GM19351 (cell line): ENCODE data around the gene MAP1LC3B.

Experiments used
- ATAC-seq: cut with Tn5 transposase; IDR thresholded peaks from one replicate; pipeline ENCODE4 v1.9.1; 2021; ENCODE audit warnings: mild to moderate bottlenecking, moderate library complexity; ENCODE audit not compliant: unreplicated experiment

MAP1LC3B gene

GRCh38 chr16:87407511-87408112 lies 15.5 kb downstream of the MAP1LC3B start:
- ATAC-seq: no peak

DNA sequence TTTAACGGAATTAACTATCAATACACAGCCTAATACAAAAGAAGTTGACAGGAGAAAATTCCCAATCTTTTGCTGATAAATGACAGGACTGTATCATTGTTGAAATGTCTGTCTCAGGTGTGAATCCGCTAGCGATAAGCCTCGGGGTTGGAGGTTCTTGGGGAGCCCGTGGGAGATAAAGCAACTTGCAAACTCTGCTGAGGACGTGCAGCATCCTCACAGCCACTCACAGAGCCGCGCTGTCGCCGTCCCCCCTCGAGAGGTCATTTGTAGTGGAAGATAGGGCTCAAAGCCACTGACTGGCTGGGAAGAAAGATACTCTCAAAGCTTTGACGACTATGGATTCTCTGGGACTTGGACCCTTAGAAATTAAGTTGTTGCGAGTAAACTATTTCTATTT lies 17.0 kb downstream of the MAP1LC3B start:
- no peak for ATAC-seq

DNA sequence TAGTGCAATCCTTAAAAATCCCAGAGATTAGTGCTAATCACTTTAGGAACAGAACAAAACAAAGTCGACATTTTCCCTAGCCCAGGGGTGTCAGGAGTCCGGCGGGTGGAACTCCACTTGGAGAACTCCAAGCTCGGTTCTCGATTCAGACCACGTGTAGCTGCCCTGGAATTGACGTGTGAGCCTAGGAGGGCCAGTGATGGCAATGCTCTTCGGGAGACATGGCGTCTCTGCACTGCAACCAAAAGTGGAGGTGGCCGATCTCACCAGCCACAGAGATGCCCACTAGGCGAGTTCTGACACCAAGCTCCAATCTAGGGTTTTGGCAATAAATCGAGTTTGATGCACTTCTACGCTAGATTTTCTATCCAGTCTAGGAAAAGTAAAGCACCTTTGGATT lies 17.6 kb downstream of the MAP1LC3B start:
- no peak for ATAC-seq

- ATAC-seq: no peak
These were observed 18.4 kb downstream of the MAP1LC3B start for GRCh38 chr16:87410530-87410929.

GRCh38 chr16:87410968-87411367 lies 18.8 kb downstream of the MAP1LC3B start:
- no peak for ATAC-seq

GRCh38 chr16:87411375-87412271 lies 19.5 kb downstream of the MAP1LC3B start:
- ATAC-seq: no peak

DNA sequence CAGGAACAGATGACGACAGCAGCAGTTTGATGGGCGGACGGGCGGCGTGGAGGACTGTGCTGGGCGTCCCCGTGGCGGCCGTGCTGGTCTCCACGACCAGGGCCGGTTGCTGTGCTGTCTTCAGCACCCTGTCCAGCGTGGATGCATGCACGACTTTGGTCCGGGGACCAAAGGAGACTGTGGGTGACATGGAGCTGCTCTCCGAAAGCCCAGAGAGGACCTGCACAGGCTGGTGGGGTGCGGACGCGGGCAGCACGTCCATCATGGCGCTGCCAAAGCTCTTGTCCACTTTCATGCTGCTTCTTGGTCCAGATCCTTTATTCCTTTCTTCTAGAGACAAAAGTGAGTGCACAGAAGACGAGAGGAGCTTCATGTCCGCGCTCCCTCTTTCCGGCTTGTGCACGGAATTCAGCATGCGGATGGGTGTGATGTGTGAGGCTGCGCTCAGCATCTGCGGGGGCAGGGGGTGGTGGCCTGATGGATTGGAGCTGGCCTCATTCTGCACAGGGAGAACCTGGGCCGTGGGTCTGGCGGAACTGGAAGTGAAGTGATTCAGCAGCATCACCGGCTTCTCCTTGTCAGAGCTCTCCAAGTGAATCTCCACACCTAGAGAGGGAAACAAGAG lies 20.3 kb downstream of the MAP1LC3B start:
- no peak for ATAC-seq

- ATAC-seq: no peak
These were observed 20.9 kb downstream of the MAP1LC3B start for GRCh38 chr16:87412996-87413421.

DNA sequence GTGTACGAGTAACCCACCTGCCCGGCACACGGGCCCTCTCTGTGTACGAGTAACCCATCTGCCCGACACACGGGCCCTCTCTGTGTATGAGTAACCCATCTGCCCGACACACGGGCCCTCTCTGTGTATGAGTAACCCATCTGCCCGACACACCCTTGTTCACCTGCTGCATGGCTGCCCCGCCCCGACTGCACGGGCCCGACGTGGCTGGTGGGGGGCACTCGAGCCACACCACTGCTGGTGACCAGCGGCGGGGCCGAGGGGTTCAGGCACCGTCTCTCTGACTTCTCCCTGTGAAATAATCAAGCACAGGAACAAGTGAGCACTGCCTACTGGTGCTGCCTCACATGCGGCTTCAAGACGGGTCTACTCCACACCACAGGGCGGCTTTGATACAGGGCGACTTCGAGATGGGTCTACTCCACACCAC lies 22.1 kb downstream of the MAP1LC3B start:
- ATAC-seq: no peak

- no peak for ATAC-seq
These were observed 23.3 kb downstream of the MAP1LC3B start for GRCh38 chr16:87415441-87415840.

DNA sequence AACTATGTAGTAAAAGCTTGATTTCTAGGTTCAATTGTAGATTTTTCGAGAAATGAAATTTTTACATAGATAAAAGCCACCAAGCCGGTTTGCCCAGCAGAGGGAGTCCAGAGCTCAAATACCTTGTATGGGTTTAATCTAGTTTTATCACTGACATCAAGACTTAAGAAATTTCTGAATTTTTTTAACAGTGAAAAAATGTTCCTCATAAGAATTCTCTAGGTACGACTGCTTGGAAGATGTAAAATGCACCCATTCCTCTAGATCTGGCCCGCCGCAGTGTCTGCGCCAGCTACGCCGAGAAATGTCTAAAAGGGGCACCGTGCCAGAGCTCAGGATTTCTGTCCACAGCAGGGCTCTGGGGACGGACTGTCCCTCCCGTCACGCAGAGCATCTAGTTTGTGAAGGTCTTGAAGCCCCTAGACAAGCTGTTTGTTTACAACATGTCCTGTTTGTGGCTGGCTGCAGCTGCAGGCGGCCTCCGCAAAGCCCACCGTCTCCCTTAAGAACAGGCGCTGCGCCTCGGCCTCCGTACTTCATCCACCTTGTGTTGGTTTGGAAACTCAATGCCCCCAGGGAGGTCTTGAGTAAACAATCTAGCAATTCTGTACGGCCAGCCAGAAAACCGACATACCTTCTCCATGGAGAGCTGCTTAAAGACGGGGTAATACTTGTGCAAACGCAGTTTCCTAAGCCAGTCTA lies 24.8 kb downstream of the MAP1LC3B start:
- no peak for ATAC-seq

DNA sequence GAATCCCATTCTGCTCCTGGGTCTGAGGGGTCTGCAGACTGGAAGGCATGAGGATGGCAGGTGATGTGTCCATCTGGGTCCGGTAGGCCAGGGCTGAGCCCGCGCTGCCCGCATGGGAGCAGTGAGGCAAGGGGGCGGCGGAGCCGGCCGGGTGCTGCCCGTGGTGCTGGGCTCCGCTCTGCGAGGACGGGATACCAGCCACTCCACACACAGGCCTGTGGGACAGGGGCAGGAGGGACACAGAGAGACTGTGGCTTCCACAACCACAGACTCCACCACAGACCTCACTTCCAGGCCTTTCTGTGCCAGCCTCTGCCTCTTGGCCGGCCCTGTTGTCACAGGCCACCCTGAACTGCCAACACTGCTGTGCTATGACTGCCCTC lies 25.4 kb downstream of the MAP1LC3B start:
- ATAC-seq: no peak

DNA sequence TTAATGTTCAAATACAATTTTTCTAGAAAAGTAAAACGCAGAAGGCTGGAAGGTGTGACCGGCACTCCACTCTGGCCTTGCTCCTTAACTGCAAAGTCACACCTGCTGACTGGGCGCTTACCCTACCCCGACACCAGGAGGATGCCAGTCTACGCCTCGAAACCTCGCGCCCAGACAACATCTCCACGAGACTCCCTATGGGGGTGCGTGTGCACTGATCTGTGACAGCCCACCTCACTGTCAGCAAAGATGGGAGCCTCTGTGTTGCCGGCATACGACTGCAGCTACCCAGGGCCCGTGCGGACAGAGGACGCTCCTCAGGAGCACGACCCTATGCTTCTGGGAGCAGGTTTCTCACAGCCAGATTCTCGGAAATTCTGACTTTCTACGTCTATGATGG lies 26.1 kb downstream of the MAP1LC3B start:
- ATAC-seq: no peak

- ATAC-seq: no peak
These were observed 26.5 kb downstream of the MAP1LC3B start for GRCh38 chr16:87418644-87419043.

GRCh38 chr16:87420026-87421002 lies 28.2 kb downstream of the MAP1LC3B start:
- no peak for ATAC-seq

GRCh38 chr16:87421003-87421912 lies 29.1 kb downstream of the MAP1LC3B start:
- ATAC-seq: no peak

- no peak for ATAC-seq
These were observed 30.0 kb downstream of the MAP1LC3B start for GRCh38 chr16:87422106-87422505.

- no peak for ATAC-seq
These were observed 31.3 kb downstream of the MAP1LC3B start for GRCh38 chr16:87423429-87423828.

- ATAC-seq: no peak
These were observed 32.1 kb downstream of the MAP1LC3B start for GRCh38 chr16:87424266-87424665.
